ENCODE measurements around the gene TAC4.

Gene TAC4

DNA sequence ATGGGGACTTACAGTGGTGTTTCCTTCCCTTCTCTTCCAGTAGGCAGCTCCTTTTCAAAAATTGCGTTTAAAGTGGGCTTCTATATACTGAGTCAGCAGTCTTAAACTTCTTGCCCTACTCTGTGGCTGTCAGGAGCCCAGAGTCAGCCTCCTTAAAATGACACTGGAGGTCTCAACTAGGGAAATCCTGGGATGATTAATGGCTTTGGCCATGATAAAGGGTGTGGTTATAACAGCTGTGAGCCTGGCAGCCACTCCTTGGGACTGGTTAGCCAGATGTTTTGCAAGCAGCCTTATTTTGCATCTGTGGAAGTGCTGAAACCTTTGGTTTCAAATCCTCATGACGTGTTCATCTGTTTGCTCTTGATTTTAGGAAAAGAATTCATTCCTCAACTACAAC, 25.0 kb downstream of the TAC4 start:
- TF ChIP-seq, protein P1, sequence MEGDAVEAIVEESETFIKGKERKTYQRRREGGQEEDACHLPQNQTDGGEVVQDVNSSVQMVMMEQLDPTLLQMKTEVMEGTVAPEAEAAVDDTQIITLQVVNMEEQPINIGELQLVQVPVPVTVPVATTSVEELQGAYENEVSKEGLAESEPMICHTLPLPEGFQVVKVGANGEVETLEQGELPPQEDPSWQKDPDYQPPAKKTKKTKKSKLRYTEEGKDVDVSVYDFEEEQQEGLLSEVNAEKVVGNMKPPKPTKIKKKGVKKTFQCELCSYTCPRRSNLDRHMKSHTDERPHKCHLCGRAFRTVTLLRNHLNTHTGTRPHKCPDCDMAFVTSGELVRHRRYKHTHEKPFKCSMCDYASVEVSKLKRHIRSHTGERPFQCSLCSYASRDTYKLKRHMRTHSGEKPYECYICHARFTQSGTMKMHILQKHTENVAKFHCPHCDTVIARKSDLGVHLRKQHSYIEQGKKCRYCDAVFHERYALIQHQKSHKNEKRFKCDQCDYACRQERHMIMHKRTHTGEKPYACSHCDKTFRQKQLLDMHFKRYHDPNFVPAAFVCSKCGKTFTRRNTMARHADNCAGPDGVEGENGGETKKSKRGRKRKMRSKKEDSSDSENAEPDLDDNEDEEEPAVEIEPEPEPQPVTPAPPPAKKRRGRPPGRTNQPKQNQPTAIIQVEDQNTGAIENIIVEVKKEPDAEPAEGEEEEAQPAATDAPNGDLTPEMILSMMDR (conservative IDR thresholded peaks at IDR 0.05; ENCODE audit: low read length): no peak
- no peak overlapping the region for H3K4me3 ChIP-seq (ENCODE audit: low read length)
- DNase-seq (ENCODE audit: low read depth): peak; percentile 91

DNA sequence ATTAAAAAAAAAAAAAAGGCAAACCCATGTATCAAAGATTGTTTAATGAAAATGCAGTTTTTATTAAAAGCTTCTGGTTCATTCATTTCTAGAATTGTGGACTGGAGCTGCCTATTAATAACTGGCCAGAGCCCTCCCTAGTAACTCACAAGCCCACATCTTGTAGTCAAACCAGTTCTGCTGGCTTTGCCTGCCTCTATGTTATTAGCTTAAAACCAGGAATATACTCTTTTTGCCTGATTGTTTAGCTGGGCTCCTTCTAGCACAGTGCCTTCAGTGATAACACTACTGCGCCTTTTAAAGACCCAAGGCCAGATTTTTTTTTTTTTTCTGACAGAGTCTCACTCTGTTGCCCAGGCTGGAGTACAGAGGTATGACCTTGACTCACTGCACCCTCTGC, 26.0 kb downstream of the TAC4 start:
- no peak for DNase-seq (ENCODE audit: low read depth)
- H3K4me3 ChIP-seq (ENCODE audit: low read length): no peak overlapping the region
- TF ChIP-seq, protein P1 (conservative IDR thresholded peaks at IDR 0.05; ENCODE audit: low read length): no peak

DNA sequence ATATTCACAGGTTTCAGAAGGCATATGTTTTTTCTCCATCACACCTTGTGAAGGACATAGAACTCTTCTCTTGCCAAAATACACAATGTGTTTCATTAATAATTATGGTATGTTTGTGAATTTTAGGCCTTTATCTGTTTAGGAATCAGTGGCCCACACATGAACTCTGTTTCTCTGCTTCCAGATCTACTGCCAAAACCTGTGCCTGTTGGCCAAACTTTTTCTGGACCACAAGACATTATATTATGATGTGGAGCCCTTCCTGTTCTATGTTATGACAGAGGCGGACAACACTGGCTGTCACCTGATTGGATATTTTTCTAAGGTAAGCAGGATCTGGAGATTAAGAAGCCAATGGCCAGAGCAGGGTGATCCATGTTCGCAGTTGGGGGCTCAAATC, 26.4 kb downstream of the TAC4 start:
- TF ChIP-seq, protein P1 (conservative IDR thresholded peaks at IDR 0.05; ENCODE audit: low read length): no peak
- H3K4me3 ChIP-seq (ENCODE audit: low read length): no peak overlapping the region
- DNase-seq (ENCODE audit: low read depth): no peak

DNA sequence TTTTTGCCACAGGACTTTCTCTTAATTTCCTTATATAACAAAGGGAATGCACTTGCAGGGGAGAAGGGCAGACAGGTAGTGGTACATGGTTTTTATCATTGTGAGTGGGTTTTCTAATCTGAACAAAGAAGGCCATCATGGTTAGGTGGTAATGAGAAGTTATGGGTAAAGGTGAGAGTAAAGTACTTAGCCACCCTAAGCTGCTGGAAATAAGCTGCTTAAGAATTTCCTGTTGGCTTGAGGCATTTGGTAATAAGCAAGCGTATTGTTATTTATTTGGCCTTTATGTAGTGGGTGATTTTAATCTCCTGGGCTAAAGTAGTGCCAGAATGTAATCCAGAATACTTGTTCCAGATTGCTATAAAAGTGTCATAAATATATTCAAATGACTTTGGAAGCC, 27.1 kb downstream of the TAC4 start:
- no peak for DNase-seq (ENCODE audit: low read depth)
- H3K4me3 ChIP-seq (ENCODE audit: low read length): no peak overlapping the region
- TF ChIP-seq, protein P1 (conservative IDR thresholded peaks at IDR 0.05; ENCODE audit: low read length): no peak

DNA sequence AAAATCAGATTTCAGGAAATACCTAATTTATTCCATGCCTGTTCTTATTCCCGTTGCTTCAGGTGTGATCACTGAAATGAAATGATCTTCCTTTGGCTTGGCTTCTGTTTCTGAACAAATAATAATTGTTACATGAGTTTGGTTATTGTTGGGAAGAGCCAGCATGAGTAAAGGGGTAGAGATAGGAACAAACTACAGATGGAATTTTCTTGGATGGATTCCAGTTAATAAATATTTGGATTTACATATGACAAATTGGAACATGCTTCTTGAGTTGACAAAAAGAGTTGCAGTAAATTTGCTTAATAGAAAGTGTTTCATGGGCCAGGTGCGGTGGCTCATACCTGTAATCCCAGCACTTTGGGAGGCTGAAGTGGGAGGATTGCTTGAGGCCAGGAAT, 28.2 kb downstream of the TAC4 start:
- DNase-seq (ENCODE audit: low read depth): no peak
- no peak overlapping the region for H3K4me3 ChIP-seq (ENCODE audit: low read length)
- TF ChIP-seq, protein P1 (conservative IDR thresholded peaks at IDR 0.05; ENCODE audit: low read length): no peak

DNA sequence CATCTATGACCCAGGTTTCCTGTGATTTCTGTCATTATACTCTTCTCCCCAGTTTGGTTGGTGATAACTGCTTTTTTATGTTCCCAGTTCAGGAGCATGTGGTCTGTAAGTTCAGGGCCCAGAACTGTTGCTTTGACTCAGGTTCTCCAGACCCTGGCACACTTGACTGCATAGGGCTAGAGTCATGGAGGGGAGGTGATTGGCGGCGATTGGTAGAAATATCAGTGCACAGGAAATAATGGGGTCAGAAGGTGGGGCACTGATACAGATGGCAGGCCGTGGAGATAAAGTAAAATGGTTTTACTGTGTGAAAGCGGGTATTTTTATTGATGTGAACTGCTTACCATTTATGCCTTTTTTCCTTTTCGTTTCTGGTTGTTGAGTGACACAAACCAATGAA, 28.7 kb downstream of the TAC4 start:
- no peak for DNase-seq (ENCODE audit: low read depth)
- H3K4me3 ChIP-seq (ENCODE audit: low read length): no peak overlapping the region
- TF ChIP-seq, protein P1 (conservative IDR thresholded peaks at IDR 0.05; ENCODE audit: low read length): no peak

DNA sequence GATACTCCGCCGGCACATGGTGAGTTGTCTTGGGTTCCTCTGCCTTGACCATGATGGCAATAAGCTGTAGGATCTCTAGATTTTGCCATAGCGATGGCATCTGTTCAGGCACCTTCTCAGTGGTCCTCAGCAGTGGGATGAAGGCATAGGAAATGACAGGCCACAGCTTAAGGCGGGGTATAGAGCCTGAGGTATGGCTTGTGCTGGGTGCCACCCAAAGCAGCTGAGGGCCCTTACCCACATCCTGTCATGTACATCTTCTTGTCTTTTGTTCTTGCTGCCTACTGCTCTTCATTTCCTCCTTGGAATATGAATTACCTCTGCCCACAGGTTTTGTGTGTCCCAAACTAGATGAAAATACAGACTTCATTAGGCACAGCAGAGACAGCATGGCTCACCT, 29.9 kb downstream of the TAC4 start:
- TF ChIP-seq, protein P1 (conservative IDR thresholded peaks at IDR 0.05; ENCODE audit: low read length): no peak
- DNase-seq (ENCODE audit: low read depth): no peak
- no peak overlapping the region for H3K4me3 ChIP-seq (ENCODE audit: low read length)

Measured in AG10803 (cell line).